Natural killer cell (primary cell): ENCODE measurements around the gene AFAP1. TPM values are rescaled to one million over a fixed set of nuclear protein-coding genes. Genes with fewer than 3 reads are reported as not detected.
A peak's percentile ranks its signal among the peaks of the same experiment; 100 is the strongest.

Source experiments
- ATAC-seq, 3 donors: fragments of 150-1000 bp in 2 of 3; fragments of 200-7000 bp in 1 of 3; cut with Tn5 transposase; 1 replicate in 1 of 3; 2 replicates in 2 of 3; pipeline ENCODE4 v1.10.0; 2021; ENCODE audit warnings: mild to moderate bottlenecking in 2 of 3, moderate library complexity in 2 of 3
- DNase-seq, 2 donors: peaks; one replicate each; pipeline versions ENCODE4 v3.0.0 to v3.0.0-alpha.2; 2013 to 2021; ENCODE audit warnings: mixed read lengths in 1 of 2
- H3K27ac ChIP-seq: one replicate; pipeline ENCODE4 v1.5.1; 2013; ENCODE audit warnings: mild to moderate bottlenecking, low read length
- H3K27me3 ChIP-seq: one replicate; pipeline ENCODE4 v1.6.1; 2013; ENCODE audit warnings: low read length; ENCODE audit not compliant: control insufficient read depth, insufficient read depth
- H3K36me3 ChIP-seq: one replicate; pipeline ENCODE4 v1.6.1; 2013; ENCODE audit warnings: low read length; ENCODE audit not compliant: control insufficient read depth, insufficient read depth
- H3K4me1 ChIP-seq: one replicate; pipeline ENCODE4 v1.6.1; 2013; ENCODE audit warnings: low read length; ENCODE audit not compliant: control insufficient read depth, insufficient read depth
- H3K4me3 ChIP-seq: one replicate; pipeline ENCODE4 v1.5.1; 2013; ENCODE audit warnings: low read length
- H3K9me3 ChIP-seq: one replicate; pipeline ENCODE4 v1.6.1; 2013; ENCODE audit warnings: low read length; ENCODE audit not compliant: control insufficient read depth, insufficient read depth
- H3K27ac Mint-ChIP-seq, 2 donors: one replicate each; pipeline ENCODE4 v1.8.0; 2022; ENCODE audit warnings: mild to moderate bottlenecking in 2 of 2, mixed read lengths in 2 of 2, moderate library complexity in 1 of 2
- H3K27me3 Mint-ChIP-seq, 2 donors: one replicate each; pipeline ENCODE4 v1.8.0; 2022; ENCODE audit warnings: low read depth in 2 of 2, mixed read lengths in 2 of 2
- H3K36me3 Mint-ChIP-seq: one replicate; pipeline ENCODE4 v1.8.0; 2022; ENCODE audit warnings: mixed read lengths
- H3K4me1 Mint-ChIP-seq, 2 donors: one replicate each; pipeline ENCODE4 v1.8.0; 2022; ENCODE audit warnings: mixed read lengths in 2 of 2
- H3K4me3 Mint-ChIP-seq: one replicate; pipeline ENCODE4 v1.8.0; 2022; ENCODE audit warnings: mild to moderate bottlenecking, moderate library complexity, mixed read lengths
- H3K9me3 Mint-ChIP-seq, 2 donors: one replicate each; pipeline ENCODE4 v1.8.0; 2022; ENCODE audit warnings: mixed read lengths in 2 of 2
- WGBS: methylation state at CpG from one replicate; pipeline ENCODE4 v1.1.7; 2013; ENCODE audit warnings: missing lambda C conversion rate; ENCODE audit not compliant: insufficient coverage; 5-methylcytosine and 5-hydroxymethylcytosine counted together
- intact Hi-C: fragments of 100-400 bp; cut with micrococcal nuclease; formaldehyde crosslinking; loops from one replicate; pipeline ENCODE4 v1.14.2; 2022
- total RNA-seq, 4 donors: library from RNA; stranded (reverse); fragments of 120-200 nt in 1 of 4; gene quantifications; one replicate each; pipeline versions ENCODE4 v1.2.3 to v1.2.4, GENCODE V29; 2013 to 2022
- TF ChIP-seq, protein P1 (sequence below): fragments of 200-600 bp; IDR thresholded peaks from one replicate; pipeline ENCODE4 v1.8.0; 2022; ENCODE audit warnings: antibody characterized with exemption

Gene AFAP1
- total RNA-seq, 3 donors from 2014 or later (not counting 1 experiment from before 2014, with no cell fraction given) = 4.9 to 12.5 (median 9.5) TPM

DNA sequence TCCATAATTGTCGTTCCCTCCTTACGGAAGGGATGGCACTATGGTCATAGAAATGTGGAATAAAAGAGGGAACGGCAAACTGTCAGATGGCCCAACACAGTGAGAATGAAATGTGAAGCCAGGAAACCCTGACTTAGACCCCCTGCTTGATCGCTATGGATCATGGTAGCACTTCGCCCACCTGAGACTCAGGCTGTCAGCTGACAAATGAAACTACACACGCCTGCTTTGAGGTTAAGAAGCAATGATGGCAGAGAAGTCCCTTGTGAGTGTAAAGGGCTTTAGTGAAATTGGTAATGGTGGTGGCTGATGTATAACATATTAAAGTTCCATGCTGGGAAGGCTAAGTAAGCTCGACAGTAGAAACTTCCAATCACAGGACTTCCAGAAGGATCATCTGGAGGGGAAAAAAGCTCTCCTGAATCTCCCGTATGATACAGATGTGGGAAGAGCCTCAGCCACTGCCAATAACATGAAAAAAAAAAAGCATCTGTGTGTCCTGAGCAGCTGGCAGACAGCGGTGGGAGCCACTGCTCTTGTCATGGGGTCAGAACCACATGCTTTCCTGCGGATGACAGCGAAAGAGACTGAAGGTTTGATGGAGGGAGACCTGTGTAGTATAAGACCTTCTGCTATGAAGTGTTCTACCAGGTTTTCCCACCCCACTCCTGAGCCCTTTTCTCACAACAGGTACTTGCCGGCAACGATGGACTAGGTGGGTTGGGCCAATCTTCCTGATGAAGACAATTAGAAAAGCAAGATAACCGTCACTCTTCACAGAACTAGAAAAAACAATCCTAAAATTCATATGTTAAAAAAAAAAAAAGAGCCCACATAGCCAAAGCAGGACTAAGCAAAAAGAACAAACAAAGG is 107.6 kb downstream of the AFAP1 start:
- Mint-ChIP-seq H3K27ac (no peak overlapping the region), H3K9me3 (no peaks in the 10 kb centered on the region), H3K27me3 (peaks cover 0 to 8% of the 10 kb centered on the region in 2 donors), H3K4me3 (no peak overlapping the region), H3K36me3 (no peaks in the 10 kb centered on the region), H3K4me1 (peaks cover 21 to 29% of the 10 kb centered on the region in 2 donors)
- Histone ChIP-seq H3K27ac (no peak overlapping the region), H3K4me1 (peaks cover 19% of the 10 kb centered on the region), H3K9me3 (no peaks in the 10 kb centered on the region), H3K27me3 (no peaks in the 10 kb centered on the region), H3K4me3 (no peak overlapping the region), H3K36me3 (no peaks in the 10 kb centered on the region)
- intact Hi-C loops = no loop called here
- ATAC-seq (no peak), DNase-seq (peak in 1 of 2 donors; percentile 15)
- 96% methylated on average over 13 of the region's 14 CpGs for WGBS
- TF ChIP-seq, protein P1, sequence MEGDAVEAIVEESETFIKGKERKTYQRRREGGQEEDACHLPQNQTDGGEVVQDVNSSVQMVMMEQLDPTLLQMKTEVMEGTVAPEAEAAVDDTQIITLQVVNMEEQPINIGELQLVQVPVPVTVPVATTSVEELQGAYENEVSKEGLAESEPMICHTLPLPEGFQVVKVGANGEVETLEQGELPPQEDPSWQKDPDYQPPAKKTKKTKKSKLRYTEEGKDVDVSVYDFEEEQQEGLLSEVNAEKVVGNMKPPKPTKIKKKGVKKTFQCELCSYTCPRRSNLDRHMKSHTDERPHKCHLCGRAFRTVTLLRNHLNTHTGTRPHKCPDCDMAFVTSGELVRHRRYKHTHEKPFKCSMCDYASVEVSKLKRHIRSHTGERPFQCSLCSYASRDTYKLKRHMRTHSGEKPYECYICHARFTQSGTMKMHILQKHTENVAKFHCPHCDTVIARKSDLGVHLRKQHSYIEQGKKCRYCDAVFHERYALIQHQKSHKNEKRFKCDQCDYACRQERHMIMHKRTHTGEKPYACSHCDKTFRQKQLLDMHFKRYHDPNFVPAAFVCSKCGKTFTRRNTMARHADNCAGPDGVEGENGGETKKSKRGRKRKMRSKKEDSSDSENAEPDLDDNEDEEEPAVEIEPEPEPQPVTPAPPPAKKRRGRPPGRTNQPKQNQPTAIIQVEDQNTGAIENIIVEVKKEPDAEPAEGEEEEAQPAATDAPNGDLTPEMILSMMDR = no peak

DNA sequence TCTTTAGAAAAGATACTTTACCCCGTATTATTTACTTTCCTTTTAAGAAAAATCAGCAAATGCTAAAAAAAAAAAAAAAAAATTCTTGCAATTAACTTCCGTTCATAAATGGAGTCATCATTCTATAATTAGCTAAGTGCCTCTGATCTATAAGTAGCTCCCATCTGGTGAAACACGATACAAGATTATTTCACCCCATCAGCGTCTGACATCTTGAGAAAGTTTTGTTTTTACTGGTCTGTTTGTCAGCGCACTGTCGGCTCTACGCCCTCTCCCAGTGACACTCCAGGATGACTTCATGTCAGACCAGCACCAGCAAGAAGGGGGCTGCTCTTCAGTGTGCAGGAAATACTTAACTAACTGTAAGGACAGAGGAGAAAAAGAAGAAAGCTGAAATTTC is 108.3 kb downstream of the AFAP1 start:
- Mint-ChIP-seq H3K27me3 (peaks cover 0 to 16% of the 10 kb centered on the region in 2 donors), H3K4me1 (peaks cover 29 to 35% of the 10 kb centered on the region in 2 donors), H3K9me3 (no peaks in the 10 kb centered on the region), H3K36me3 (no peaks in the 10 kb centered on the region), H3K27ac (no peak overlapping the region), H3K4me3 (peak overlapping the region; percentile 28)
- Histone ChIP-seq H3K36me3 (no peaks in the 10 kb centered on the region), H3K27me3 (no peaks in the 10 kb centered on the region), H3K9me3 (no peaks in the 10 kb centered on the region), H3K4me1 (peaks cover 20% of the 10 kb centered on the region), H3K4me3 (no peak overlapping the region), H3K27ac (no peak overlapping the region)
- TF ChIP-seq, protein P1 = no peak
- WGBS = 80% methylated on average over 5 of the region's 7 CpGs
- DNase-seq = peak in 1 of 2 donors; percentile 67
- intact Hi-C loops = no loop called here
- ATAC-seq = no peak

DNA sequence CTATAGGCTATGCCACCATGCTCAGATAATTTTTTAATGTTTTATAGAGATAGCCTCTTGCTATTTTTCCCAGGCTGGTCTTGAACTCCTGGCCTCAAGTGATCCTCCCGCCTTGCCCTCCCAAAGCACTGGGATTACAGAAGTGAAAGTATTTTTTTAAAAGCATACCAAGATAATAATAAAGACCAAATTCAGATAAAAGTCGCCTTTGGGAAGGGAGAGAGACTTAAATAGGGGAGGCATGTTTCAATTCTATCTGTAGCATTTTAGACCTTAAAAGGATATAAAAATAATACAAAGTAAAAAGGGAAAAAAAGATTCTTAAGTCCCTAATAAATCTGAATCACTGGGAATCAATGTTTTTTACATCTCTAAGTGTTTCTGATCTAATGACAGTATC is 108.9 kb downstream of the AFAP1 start:
- Mint-ChIP-seq H3K36me3 (no peaks in the 10 kb centered on the region), H3K4me1 (peaks cover 31 to 35% of the 10 kb centered on the region in 2 donors), H3K4me3 (no peak overlapping the region), H3K9me3 (no peaks in the 10 kb centered on the region), H3K27me3 (peaks cover 0 to 21% of the 10 kb centered on the region in 2 donors), H3K27ac (no peak overlapping the region)
- ATAC-seq (no peak), DNase-seq (no peak)
- Histone ChIP-seq H3K4me1 (peaks cover 20% of the 10 kb centered on the region), H3K9me3 (no peaks in the 10 kb centered on the region), H3K27me3 (no peaks in the 10 kb centered on the region), H3K36me3 (no peaks in the 10 kb centered on the region), H3K4me3 (no peak overlapping the region), H3K27ac (no peak overlapping the region)
- TF ChIP-seq, protein P1 = no peak
- intact Hi-C loops = no loop called here
- no CpG with 5 or more reads among the region's 2 CpGs for WGBS
